Adrenal gland (tissue), 12 donors: Measurements from ENCODE around the gene AIFM3. TPM values are rescaled to one million over a fixed set of nuclear protein-coding genes. Genes with fewer than 3 reads are reported as not detected.

Experiments used
- DNase-seq, 7 donors: peaks; one replicate each; pipeline ENCODE4 v3.0.0-alpha.2; 2019 to 2020
- H3K27ac ChIP-seq, 5 donors: fragments of 200-600 bp; sonication (generic) in 4 of 5; 1 replicate in 3 of 5; 2 replicates in 2 of 5; pipeline versions ENCODE4 v1.5.1 to v1.8.0; 2016 to 2020; ENCODE audit warnings: mild to moderate bottlenecking in 1 of 5
- H3K27me3 ChIP-seq: fragments of 200-600 bp; 2 replicates; pipeline ENCODE4 v1.8.0; 2021
- H3K36me3 ChIP-seq, 2 donors: fragments of 200-600 bp; replicated peaks in 1 of 2; 1 replicate in 1 of 2; 2 replicates in 1 of 2; pipeline versions ENCODE4 v1.5.1 to v1.8.0; 2018 to 2022
- H3K4me1 ChIP-seq, 2 donors: fragments of 200-600 bp; replicated peaks in 1 of 2; 1 replicate in 1 of 2; 2 replicates in 1 of 2; pipeline versions ENCODE4 v1.5.1 to v1.8.0; 2018 to 2021
- H3K4me3 ChIP-seq, 4 donors: fragments of 200-600 bp; sonication (generic) in 3 of 4; one replicate each; pipeline ENCODE4 v1.5.1; 2016 to 2018
- H3K9me3 ChIP-seq, 3 donors: fragments of 200-600 bp; sonication (generic) in 1 of 3; replicated peaks in 1 of 3; 1 replicate in 2 of 3; 2 replicates in 1 of 3; pipeline versions ENCODE4 v1.5.1 to v1.8.0; 2016 to 2021
- CTCF ChIP-seq, 6 experiments: fragments of 450-650 bp in 4 of 6; fragments of 200-600 bp in 2 of 6; sonication (generic) in 1 of 6; IDR thresholded peaks; 1 replicate in 5 of 6; 2 replicates in 1 of 6; pipeline versions ENCODE4 v1.5.1 to v1.8.0; 2016 to 2021; ENCODE audit warnings: antibody characterized with exemption in 6 of 6, mild to moderate bottlenecking in 2 of 6, moderate library complexity in 1 of 6
- POLR2A ChIP-seq, 2 donors: fragments of 450-650 bp; IDR thresholded peaks; one replicate each; pipeline ENCODE4 v1.6.1; 2017; ENCODE audit warnings: antibody characterized with exemption in 2 of 2, mild to moderate bottlenecking in 2 of 2, moderate library complexity in 1 of 2
- WGBS, 4 donors: extraction: QIAGEN DNeasy Blood & Tissue Kit in 2 of 4; methylation state at CpG; one replicate each; pipeline versions ENCODE4 v1.1.5 to v1.1.7; 2013 to 2017; 5-methylcytosine and 5-hydroxymethylcytosine counted together
- intact Hi-C, 2 donors: fragments of 100-400 bp; cut with DNase I; formaldehyde crosslinking; loops; one replicate each; pipeline versions ENCODE4 v1.14.1 to v1.15.0; 2022 to 2023
- polyA plus RNA-seq, 3 donors: library from polyadenylated mRNA; stranded (reverse); fragments of 200-250 nt in 2 of 3; fragments of 350-450 nt in 1 of 3; fragmentation: Illumina TruSeq in 1 of 3; extraction: RNeasy Lipid Tissue Mini Kit (QIAGEN cat#74804) in 1 of 3; gene quantifications; one replicate each; pipeline ENCODE4 v1.2.3, GENCODE V29; 2013 to 2014
- total RNA-seq, 9 donors: library from RNA; depleted of rRNA in 4 of 9; stranded (reverse); fragments of >200 nt in 4 of 9; fragments of 120-200 nt in 1 of 9; fragmentation: NEBNext Ultra II Directional in 1 of 9; extraction: Animal tissue kit (Norgen Biotek cat#: 25700) in 1 of 9; gene quantifications; one replicate each; pipeline versions ENCODE4 v1.1.0 to v1.2.4, GENCODE V29; 2013 to 2023
- donor health status: healthy with polysubstance abuse.
- donor health status: Bipolar disorder and iron deficiency.
- donor health status: DM: yes; HTN: yes; CAD: no.
- donor health status: DM: no; HTN: no; CAD: no.
- donor health status: DM: no; HTN: no; CAD: no.
- donor health status: DM: yes; HTN: yes; CAD: no.

Gene AIFM3
- total and polyA plus RNA-seq, 12 donors, result 0.37 to 9.1 (median 2.2) TPM

GRCh38 chr22:20995329-20996030 lies 28.4 kb downstream of the AIFM3 start:
- TF ChIP-seq CTCF (IDR thresholded peaks at IDR 0.05) (no peak), POLR2A (IDR thresholded peaks at IDR 0.05) (no peak)
- Histone ChIP-seq H3K36me3 (peaks cover 0 to 65% of the 10 kb centered on the region in 2 donors), H3K9me3 (no peaks in the 10 kb centered on the region), H3K27ac (no peak overlapping the region), H3K27me3 (no peaks in the 10 kb centered on the region), H3K4me1 (peaks cover 5 to 11% of the 10 kb centered on the region in 2 donors), H3K4me3 (no peak overlapping the region)
- 90 to 94% (median 93%) methylated on average over 13 to 23 of the region's 23 CpGs for WGBS, 4 donors
- intact Hi-C loops, result no loop called here
- no peak for DNase-seq

DNA sequence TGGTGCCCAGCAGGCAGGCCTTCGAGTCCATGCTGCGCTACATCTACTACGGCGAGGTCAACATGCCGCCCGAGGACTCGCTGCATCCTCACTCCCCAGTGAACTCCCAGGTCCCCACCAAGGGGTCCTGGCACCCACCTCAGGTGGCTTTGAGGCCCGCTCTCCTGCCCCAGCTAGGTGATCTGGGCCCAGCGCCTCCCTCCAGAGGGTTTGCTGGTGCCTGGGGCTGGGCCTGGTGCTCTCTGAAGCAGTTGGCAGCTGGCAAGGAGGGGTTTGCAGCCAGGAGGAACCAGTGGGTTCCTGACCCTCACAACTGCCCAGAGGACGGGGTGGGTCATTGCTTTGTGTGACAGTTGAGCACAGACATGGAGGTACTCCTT lies 29.0 kb downstream of the AIFM3 start:
- intact Hi-C loops, result no loop called here
- WGBS, 4 donors, result 95 to 97% (median 96%) methylated on average over 7 to 10 of the region's 10 CpGs; no CpG with 5 or more reads in 1 of the 4 donors
- Histone ChIP-seq H3K4me1 (peaks cover 10 to 17% of the 10 kb centered on the region in 2 donors), H3K4me3 (no peak overlapping the region), H3K27ac (no peak overlapping the region), H3K9me3 (no peaks in the 10 kb centered on the region), H3K27me3 (no peaks in the 10 kb centered on the region), H3K36me3 (peaks cover 0 to 61% of the 10 kb centered on the region in 2 donors)
- DNase-seq, result no peak
- TF ChIP-seq CTCF (IDR thresholded peaks at IDR 0.05) (no peak), POLR2A (IDR thresholded peaks at IDR 0.05) (no peak)

DNA sequence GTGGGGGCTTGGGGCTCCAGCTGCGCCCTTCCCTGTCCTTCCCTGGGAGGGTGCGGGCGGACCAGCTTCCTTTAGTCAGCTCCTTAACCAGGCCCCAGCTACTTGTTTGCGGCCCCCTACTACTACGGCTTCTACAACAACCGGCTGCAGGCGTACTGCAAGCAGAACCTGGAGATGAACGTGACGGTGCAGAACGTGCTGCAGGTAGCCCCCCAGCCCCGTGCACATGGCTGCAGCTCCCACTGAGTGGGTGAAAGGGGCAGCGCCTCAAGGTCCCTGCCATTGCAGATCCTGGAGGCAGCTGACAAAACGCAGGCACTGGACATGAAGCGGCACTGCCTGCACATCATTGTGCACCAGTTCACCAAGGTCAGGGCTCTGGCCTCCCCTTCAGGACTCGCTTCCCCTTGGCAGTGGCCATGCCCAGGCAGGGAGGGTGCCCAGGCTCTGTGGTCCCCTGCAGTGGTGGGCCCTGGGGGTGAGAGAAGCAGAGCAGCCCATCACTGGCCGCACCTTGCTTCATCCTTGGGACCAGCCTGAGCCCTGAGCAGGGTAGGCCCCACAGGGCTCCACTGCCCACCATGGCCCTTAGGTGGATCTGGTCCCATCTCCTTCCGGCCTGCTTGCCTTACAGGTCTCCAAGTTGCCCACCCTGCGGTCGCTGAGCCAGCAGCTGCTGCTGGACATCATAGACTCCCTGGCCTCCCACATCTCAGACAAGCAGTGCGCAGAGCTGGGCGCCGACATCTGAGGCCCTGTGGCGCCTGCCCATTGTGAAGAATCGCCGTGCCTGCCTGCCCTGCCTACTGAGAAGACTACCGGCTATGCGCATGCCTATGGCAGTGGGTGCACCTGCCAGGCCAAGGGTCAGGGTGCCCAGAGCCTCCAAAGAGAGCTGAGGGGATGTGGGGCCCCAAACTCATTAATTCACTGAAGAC lies 29.8 kb downstream of the AIFM3 start:
- H3K4me1 ChIP-seq, result peaks cover 14 to 19% of the 10 kb centered on the region in 2 donors
- no peak overlapping the region for H3K4me3 ChIP-seq
- no peak overlapping the region for H3K27ac ChIP-seq
- no peaks in the 10 kb centered on the region for H3K27me3 ChIP-seq
- 89 to 100% (median 93%) methylated on average over 3 to 27 of the region's 27 CpGs for WGBS, 4 donors
- no peak for TF ChIP-seq POLR2A (IDR thresholded peaks at IDR 0.05)
- no peak for TF ChIP-seq CTCF (IDR thresholded peaks at IDR 0.05)
- intact Hi-C loops, result no loop called here
- DNase-seq, result no peak
- no peaks in the 10 kb centered on the region for H3K9me3 ChIP-seq
- H3K36me3 ChIP-seq, result peaks cover 0 to 53% of the 10 kb centered on the region in 2 donors

GRCh38 chr22:20997536-20998257 lies 30.6 kb downstream of the AIFM3 start:
- no peak for DNase-seq
- peaks cover 0 to 45% of the 10 kb centered on the region in 2 donors for H3K36me3 ChIP-seq
- whole genome bisulfite sequencing, 4 donors, result 71 to 84% (median 82%) methylated on average over 9 to 13 of the region's 13 CpGs
- H3K4me1 ChIP-seq, result peaks cover 15 to 19% of the 10 kb centered on the region in 2 donors
- no peak overlapping the region for H3K4me3 ChIP-seq
- intact Hi-C loops, result no loop called here
- H3K27me3 ChIP-seq, result no peaks in the 10 kb centered on the region
- H3K27ac ChIP-seq, result no peak overlapping the region
- TF ChIP-seq CTCF (IDR thresholded peaks at IDR 0.05) (no peak), POLR2A (IDR thresholded peaks at IDR 0.05) (no peak)
- no peaks in the 10 kb centered on the region for H3K9me3 ChIP-seq
